ENCODE data around the gene GTPBP3. TPM values are rescaled to one million over a fixed set of nuclear protein-coding genes. Genes with fewer than 3 reads are reported as not detected.
A peak's percentile ranks its signal among the peaks of the same experiment; 100 is the strongest.

Gene GTPBP3
- total and polyA plus RNA-seq, 9 of the 15 experiments (the other 6 are each of a cell fraction or from before 2014, with no cell fraction given) = 4.9 to 124 (median 22.6) TPM

- TF ChIP-seq ILF3 (IDR thresholded peaks at IDR 0.05; ENCODE audit: borderline replicate concordance) (no peak; the same call in 1 of the 2 replicates), GTF2A2 (tag; IDR thresholded peaks at IDR 0.05) (no peak), MGA (IDR thresholded peaks at IDR 0.05) (no peak), C11orf30 (IDR thresholded peaks at IDR 0.05; ENCODE audit: low read depth) (peak; percentile 43; the same call in 1 of the 2 replicates), DDX20 (tag; IDR thresholded peaks at IDR 0.05; ENCODE audit: low read depth) (no peak), CBFA2T2 (conservative IDR thresholded peaks at IDR 0.05) (no peak), POLR2H (tag; IDR thresholded peaks at IDR 0.05; ENCODE audit: low read depth) (no peak), TARDBP (IDR thresholded peaks at IDR 0.05) (peak; percentile 75), ZNF133 (CRISPR knock-in tag; IDR thresholded peaks at IDR 0.05) (no peak), HDGF (IDR thresholded peaks at IDR 0.05) (peak; percentile 76; the same call in 1 of the 2 replicates), FOXJ3 (CRISPR knock-in tag; IDR thresholded peaks at IDR 0.05) (no peak), GABPA (tag; conservative IDR thresholded peaks at IDR 0.05; ENCODE audit: low read depth) (no peak; the same call in 1 of the 2 replicates), NR2C1 (IDR thresholded peaks at IDR 0.05) (no peak), NR2C1 (tag; IDR thresholded peaks at IDR 0.05) (no peak), CBX8 (IDR thresholded peaks at IDR 0.05; ENCODE audit: borderline replicate concordance, extremely low read depth, low read depth, low read length, poor library complexity, severe bottlenecking) (no peak), ZNF134 (CRISPR knock-in tag; conservative IDR thresholded peaks at IDR 0.05) (no peak), RBM14 (IDR thresholded peaks at IDR 0.05; ENCODE audit: borderline replicate concordance, insufficient read depth, low read depth, low read length) (no peak)
These were observed 2.6 kb upstream of the GTPBP3 start, which contains the start of gene ANO8 (continued) for GRCh38 chr19:17334414-17335409.
